HUDEP-2 (cell line): ENCODE measurements around the gene MAP3K13.
"Not testable (repeated sequence)": the region's sequence is repeated elsewhere in the genome, so short reads cannot be mapped to it uniquely, and the experiment has no call there.

Experiments
- DNase-seq, 76 experiments: peaks; one replicate each; lab custom pipeline; 2025; ENCODE audit not compliant: unreplicated experiment in 76 of 76; lab: John Stamatoyannopoulos, UW

The MAP3K13 gene

DNA sequence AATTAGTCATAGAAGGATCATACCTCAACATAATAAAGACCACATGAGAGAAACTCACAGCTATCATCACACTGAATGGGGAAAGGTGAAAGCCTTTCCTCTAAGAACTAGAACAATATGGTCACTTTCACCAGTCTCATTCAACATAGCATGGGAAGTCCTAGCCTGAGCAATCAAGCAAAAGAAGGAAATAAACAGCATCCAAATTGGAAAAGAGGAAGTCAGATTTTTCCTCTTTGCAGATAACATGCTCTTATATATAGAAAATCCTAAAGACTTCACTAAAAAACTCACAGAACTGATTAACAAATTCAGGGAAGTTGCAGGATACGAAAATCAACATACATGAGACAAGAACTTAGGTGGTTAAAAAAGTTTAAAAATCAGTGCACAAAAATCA, 24.7 kb downstream of the MAP3K13 start:
- no peak for DNase-seq

DNA sequence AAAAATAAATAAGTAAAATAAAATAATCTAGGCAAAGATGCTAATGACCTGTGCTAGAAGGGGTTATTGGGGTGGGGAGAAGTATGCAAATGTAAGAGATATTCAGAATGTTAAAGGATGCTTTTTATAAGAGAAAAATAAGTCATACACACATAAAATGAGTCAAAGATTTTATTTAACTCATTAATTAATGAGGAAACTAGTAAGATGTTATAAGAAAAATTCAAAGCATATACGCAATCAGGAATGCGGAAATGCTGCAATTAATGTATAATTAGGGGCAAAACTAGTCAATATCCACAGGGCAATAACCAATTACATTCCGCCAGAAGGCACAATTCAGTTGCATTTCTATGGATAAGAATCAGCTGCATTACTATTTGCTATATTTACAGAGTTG, 30.1 kb downstream of the MAP3K13 start:
- DNase-seq: no peak

DNA sequence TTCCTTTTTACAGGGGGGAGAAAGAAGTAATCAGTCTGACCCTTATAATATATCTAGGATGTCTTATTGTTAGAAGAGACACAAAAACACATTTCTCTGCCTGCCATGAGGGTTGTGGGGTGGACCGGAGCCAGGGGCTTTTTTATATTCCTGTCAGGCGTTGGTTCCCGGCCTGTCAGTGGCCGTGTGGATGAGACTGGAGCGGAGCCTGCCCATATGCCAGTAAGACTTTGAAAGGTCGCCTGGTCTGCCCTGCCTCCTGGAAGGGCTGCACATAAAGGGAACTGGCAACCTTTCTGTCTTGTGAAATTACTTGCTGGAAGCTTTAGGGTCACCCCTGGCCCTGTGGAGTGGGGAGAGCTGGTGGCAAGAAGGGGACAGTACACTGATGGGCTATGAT, 34.7 kb downstream of the MAP3K13 start:
- no peak for DNase-seq

DNA sequence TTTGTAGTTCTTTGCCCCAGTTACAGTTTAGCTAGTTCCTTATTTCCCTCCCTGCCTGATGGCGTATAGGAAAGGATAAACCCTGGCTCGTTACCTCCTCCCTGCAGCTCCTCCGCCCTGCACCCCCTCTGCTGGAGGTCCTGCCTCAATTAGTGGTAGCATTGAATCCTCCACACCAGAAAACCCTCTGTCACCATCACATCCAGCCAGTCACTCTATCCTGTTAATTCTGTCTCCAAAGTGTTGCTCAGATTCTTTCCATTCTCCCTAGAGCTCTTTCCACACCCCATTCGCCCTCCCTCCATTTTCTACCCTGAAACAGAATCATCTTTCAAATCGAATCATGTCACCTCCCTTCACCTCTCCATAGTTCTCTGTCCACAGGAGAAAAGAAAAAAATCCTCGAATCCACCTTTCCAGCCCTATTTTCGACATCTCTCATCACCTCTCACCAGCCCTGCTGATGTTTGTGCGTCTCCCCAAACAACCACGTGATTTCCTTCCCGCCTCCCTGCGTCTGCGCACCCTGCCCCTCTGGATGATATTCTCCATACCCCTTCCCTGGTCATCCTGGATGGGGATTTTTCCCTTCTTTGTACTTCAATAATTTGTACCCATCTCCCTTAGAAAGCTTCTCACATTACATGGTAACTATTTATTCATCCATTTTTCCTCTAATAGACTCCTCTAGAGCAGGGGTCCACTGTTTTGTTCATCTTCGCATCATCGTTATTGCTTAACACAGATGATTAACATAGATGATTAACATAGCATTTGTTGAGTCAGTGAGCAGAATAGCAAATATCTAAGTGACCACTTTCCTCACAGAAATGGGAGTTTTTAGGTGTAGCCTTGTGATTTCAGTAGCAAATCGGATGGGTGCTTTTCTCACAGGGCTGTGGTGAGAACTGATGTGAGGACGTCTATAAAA, 37.1 kb downstream of the MAP3K13 start:
- no peak for DNase-seq

DNA sequence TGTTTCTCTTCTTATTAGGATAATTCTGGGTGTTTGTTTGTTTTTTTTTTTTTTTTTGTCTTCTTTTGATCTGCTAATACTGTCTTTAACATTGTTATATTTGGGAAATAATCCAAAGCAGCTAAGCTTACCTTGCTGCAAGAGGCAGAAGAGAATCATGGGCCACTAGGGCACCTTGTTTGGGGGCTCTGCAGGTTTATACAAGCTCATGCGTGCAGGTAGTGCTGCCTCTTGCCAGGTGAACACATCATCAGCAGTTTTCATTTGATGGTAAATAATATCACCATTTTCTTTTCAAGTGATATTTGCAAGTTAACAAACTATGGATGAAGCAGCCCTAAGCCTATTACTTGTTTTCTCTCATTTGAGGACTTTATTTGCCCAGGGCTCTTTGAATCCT, 37.9 kb downstream of the MAP3K13 start:
- DNase-seq: no peak

DNA sequence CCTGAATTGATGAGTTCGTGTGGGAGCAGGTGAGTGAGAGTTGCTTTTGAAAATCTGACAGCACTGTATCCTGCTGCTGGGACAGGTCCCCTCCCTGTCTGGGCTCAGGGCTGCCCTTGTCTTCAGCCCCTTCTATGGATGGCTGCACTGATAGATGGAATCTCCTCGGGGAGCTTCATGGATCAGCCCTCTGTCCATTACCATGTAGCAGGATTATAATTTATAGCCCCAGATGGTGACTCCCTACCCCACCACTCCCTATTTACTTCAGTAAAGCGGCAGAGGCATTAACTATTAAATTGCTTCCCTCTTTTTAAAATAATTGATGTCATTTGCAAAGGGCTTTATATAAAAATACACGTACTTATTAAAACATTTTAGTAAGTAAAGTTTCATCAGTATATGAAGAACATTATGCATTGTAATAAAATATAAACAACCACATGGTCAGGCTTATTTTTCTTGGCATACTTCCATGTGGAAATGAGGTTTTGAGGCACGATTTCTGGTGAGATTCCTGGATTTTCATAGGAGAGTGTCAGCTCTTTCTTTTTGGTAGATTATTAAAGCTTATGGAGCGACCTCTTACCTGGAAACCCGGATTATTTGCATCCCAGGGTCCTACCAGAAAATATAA, 38.5 kb downstream of the MAP3K13 start:
- DNase-seq: no peak

DNA sequence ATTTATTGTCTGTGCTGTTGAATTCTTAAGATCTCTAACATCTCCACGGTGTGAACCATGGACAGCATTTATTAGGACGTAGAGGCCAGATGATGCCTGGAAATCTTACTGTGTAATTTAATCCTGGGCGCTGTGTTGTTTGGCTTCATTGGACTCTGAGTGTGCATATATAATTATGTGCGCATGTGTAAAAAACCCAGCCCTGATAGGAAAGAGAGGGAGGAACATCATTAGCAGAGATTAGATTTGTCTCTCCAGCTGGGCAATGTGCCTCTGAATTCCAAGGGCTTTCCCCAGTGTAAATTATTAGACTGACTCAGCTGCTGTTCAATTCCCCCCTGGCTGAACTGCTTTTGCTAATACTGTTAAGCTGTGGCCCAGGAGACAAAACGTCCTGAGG, 39.6 kb downstream of the MAP3K13 start:
- DNase-seq: no peak

DNA sequence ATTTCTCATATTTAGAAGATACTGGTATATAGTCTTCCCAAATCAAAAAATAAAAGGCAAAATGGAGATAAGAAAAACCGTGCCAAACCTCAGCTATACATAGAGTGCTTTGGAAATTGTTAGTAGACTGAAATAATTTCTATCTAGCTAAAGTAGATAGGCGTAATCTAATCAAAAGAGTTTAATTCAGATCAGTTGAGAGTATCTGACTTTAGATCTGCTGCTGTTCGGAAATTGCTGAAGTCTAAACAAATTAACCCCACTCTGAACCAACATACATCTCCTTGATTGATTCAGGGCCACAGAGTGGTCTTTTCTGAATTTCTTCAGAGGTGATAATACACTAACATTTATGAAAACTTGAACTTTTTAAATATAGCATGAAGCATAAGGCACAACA, 40.1 kb downstream of the MAP3K13 start:
- no peak for DNase-seq

DNA sequence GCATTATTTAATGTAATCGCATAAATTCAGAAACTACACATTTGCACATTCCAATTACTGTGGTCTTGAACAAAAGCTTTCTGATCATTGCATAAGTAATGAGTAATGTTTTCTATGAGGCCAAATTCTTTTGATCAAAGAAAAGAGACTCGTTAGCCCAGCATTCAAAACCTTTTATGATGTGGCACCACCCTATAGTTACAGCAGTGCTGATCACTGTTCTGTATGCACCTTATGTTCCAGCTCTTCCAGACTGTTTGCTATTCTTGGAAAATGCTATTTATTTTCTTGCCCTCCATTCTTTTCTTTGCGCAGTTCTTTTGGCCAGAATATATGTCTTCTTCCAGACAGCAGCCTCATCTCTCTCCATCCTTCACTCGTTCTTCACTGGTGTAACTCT, 42.3 kb downstream of the MAP3K13 start:
- no peak for DNase-seq

DNA sequence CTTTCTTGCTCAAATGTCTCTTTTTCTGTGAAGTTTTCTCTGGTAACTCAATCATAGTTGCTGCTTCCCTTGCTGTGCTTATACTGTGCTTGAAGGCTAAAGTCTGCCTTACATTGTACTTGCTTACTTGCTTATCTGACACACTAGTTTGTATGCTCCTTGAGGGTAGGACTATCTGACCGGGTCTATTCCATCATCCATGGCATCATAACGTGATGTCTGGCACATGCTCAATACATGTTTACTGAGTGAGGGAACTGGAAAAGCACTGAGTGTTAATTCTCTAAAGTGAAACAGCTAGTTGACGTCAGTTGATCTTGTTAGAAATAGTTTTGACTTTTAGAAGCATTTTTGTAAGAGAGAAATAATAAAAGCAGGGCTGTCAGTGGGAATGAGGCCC, 42.7 kb downstream of the MAP3K13 start:
- no peak for DNase-seq

DNA sequence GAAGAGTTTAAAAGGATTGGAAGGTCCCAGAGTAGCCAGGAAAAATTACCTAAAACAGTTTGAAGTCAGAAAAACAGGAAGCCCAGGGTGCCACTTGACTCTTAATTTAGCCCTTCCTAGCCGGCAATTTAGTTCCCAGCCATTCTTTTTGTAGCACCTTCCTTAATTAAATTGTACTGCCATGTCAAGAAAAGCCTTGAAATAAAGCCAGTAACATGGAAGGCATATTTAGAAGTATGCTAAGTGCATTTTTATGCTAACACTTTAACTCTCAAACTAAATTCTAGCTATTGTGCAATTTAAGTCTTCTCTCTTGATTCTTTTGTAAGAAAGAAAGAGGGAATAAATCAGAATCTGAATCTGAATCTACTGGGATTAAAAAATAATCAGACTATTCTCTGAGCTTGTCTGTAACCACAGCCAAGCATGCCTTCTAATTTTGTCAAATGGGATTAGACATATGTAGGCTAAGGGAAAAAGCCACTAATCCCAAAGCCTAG, 43.2 kb downstream of the MAP3K13 start:
- no peak for DNase-seq

DNA sequence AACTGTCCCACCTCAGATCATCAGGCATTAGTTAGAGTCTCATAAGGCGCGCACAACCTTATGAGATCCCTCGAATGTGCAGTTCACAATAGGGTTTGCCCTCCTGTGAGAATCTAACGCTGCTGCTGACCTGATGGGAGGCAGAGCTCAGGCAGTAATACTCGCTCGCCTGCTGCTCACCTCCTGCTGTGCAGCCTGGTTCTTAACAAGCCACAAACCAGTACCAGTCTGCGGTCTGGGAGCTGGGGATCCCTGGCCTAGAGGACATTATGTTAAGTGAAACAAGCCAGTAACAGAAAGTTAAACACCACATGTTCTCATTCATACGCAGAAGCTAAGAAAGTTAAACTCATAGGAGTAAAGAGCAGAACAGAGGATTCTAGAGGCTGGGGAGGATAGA, 47.0 kb downstream of the MAP3K13 start:
- DNase-seq: no peak

DNA sequence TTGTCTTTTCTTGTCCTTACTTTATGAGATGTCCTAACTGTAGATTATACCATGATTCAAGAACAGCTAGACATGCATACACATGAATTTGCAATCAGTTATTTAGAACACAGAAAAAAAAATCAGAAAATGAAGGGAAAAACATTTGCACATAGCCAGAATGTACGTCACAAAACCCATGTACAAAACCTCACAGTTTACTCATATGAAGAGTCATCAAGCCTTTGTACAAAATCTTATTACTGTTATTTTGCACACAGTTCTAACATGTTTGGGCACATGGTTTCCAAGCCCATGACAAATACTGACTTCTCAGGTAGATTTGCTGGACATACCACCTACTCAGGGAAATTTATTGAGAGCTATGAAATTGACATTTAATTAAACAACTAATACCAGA, 48.2 kb downstream of the MAP3K13 start:
- DNase-seq: no peak

DNA sequence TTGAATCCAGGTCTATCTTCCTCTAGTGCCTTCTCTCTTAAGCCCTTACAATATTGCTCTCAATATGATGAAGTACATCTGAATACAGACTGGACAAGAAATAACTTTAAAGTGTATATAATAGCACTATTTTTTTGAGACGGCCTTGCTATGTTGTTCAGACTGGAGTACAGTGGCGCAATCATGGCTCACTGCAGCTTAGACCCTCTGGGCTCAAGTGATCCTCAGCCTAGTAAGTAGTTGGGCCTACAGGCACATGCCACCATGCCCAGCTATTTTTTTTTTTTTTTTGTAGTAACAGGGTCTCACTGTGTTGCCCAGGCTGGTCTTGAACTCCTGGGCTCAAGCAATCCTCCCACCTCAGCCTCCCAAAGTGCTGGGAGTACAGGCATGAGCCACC, 53.6 kb downstream of the MAP3K13 start:
- DNase-seq: no peak

DNA sequence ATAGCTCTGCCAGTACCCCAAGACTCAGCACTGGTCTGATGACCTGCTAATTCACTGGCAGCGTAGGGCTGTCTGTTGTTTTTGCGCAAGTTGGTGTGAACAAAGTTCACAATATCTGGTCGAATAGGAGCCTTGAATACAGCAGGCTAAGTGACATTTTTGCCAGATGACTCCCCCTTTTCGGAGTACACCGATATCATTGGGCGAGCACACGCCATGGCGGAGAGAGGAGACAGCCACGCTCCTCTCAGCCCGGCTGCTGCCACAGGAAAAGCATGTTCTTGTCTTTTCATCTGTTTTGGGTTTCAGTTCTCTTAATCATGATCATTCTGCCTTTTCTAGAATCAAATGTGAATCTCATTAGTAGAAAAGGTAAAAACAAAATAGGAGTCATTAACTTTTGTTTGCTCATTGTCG, 55.6 kb downstream of the MAP3K13 start:
- DNase-seq: not testable (repeated sequence)

DNA sequence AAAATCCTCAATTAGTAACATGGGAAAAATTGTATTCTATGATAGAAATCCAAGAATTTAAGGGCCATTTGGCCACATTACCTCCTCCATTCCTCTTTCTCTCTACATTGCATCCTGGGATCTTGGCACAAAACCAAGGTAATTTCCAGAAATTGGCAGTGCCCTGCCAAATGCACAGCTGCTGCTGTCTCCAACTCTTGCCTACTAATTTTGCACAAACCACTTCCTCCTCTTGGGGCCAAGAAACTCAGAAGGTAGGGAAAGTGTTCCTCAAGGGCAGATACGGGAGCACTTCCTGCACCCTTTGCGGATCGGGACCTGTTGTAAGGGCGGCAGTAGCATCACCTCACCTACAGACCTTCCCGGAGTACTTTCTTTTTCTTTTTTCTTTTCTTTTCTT, 57.8 kb downstream of the MAP3K13 start:
- DNase-seq: no peak

DNA sequence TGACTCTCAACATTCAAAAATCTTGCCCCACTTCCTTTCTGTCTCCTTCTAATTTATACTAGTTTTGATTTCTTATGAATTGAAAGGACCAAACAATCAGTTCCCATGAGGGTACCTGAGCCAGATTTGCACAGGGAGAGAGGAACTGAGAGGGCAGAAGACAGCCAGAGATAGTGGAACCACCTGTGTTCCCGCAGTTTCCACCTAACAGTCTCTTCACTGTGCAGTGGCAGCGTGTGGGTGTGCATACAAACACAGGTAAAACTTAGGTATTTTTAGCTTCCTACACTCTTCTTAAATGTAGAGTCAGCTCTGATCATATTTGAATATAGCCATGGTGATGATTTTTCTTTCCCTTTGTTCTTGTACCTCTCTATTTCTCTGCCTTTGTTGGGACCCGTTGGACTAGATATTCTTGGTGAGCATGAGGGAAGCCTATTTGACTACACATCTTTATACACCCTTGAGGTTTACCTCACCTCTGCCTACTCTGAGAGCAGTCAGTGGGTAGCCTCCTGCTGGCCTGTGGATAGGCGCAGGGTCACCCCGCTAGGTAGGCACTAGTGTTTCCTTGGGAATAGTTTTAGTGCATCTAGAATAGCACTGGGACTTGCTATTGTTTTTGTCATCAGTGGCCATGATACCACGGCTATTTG, 58.8 kb downstream of the MAP3K13 start:
- DNase-seq: no peak

DNA sequence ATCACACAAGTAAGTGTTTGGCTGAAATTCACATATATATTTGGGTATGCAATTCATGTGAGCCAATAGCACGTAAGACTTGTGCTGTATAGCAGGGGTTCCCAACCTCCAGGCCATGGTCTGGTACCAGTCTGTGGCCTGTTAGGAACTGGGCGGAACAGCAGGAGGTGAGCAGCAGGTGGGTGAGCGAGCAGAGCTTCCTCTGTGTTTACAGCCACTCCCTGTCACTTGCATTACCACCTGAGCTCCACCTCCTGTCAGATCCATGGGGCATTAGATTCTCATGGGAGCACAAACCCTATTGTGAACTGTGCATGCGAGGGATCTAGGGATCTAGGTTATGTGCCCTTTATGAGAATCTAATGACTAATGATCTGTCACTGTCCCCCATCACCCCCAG, 59.7 kb downstream of the MAP3K13 start:
- no peak for DNase-seq

DNA sequence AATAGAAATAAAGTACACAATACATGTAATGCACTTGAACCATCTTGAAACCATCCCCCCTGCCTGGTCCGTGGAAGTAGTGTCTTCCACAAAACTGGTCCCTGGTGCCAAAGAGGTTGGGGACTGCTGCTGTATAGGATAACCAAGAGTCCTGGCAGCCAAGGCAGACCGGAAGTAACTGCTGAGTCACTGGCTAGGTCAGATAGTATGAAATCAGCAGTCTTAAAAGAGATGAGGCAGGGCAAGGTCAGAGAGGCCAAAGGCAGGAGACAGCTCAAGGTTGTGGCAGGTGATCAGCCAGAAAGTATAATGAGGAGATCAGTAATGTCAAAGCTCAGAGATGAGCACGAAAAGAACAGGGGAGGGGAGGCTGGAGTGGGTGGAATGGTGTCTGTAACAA, 60.2 kb downstream of the MAP3K13 start:
- peak in 60 of 76 experiments; percentile 1 to 69 (median 28) for DNase-seq

DNA sequence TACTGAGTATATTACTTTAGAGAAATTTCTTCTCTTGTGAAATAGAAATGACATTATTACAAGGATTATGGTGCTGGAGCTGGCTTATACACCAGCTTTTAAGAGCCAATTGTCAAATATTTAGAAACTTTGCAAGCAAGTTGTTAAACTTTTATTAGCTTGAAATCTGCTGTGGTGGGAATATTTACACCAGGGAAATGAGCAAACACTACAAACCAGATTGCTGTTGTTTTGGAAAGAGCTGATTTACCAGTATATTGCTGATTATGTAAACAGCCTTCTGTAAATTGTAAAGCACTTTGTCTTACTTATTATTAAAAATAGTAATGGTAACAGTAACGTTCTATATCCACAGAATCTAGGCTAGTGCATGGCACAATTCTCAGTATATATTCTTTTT, 61.5 kb downstream of the MAP3K13 start:
- DNase-seq: no peak

DNA sequence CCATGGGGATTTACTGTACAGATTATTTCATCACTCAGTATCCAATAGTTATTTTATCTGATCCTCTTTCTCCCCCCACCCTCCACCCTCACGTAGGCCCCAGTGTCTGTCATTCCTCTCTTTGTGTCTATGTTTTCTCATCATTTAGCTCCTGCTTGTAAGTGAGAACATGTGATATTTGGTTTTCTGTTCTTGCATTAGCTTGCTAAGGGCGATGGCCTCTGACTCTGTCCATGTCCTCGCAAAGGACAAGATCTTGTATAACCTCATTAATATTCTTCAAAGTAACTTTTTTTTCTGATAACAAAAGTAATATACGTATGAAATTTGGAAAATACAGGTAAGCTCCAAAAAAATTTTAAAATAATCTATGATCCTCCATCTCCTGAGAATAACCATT, 67.4 kb downstream of the MAP3K13 start:
- no peak for DNase-seq
